Lung (tissue), 12 donors: ENCODE measurements around the gene ST3GAL5. TPM values are rescaled to one million over a fixed set of nuclear protein-coding genes. Genes with fewer than 3 reads are reported as not detected.

Source experiments
- ATAC-seq: fragments of 200-7000 bp; cut with Tn5 transposase; one replicate; pipeline ENCODE4 v1.9.1; 2020; ENCODE audit warnings: moderate number of reproducible peaks; ENCODE audit not compliant: insufficient read depth, low FRiP score
- DNase-seq, 3 donors: peaks; one replicate each; pipeline ENCODE4 v3.0.0-alpha.2; 2013 to 2017
- H3K27ac ChIP-seq, 2 donors: one replicate each; pipeline ENCODE4 v1.5.1; 2013; ENCODE audit warnings: mild to moderate bottlenecking in 2 of 2, moderate library complexity in 2 of 2, control low read depth in 1 of 2, inconsistent platforms in 1 of 2, low read depth in 1 of 2, low read length in 1 of 2
- H3K27me3 ChIP-seq, 3 donors: one replicate each; pipeline ENCODE4 v1.5.1; 2013; ENCODE audit warnings: low read length in 2 of 3; ENCODE audit not compliant: control insufficient read depth in 3 of 3, insufficient read depth in 3 of 3
- H3K36me3 ChIP-seq, 4 donors: one replicate each; pipeline ENCODE4 v1.5.1; 2013; ENCODE audit warnings: low read length in 4 of 4, mild to moderate bottlenecking in 1 of 4, moderate library complexity in 1 of 4; ENCODE audit not compliant: control insufficient read depth in 4 of 4, insufficient read depth in 4 of 4
- H3K4me1 ChIP-seq, 5 donors: one replicate each; pipeline ENCODE4 v1.5.1; 2013; ENCODE audit warnings: low read length in 5 of 5, mild to moderate bottlenecking in 2 of 5, moderate library complexity in 1 of 5; ENCODE audit not compliant: control insufficient read depth in 5 of 5, insufficient read depth in 5 of 5
- H3K4me3 ChIP-seq: one replicate; pipeline ENCODE4 v1.5.1; 2013; ENCODE audit warnings: mild to moderate bottlenecking, control low read depth, moderate library complexity
- H3K9ac ChIP-seq, 2 donors: one replicate each; pipeline ENCODE4 v1.5.1; 2013; ENCODE audit warnings: low read length in 2 of 2, control low read depth in 1 of 2; ENCODE audit not compliant: insufficient read depth in 1 of 2
- H3K9me3 ChIP-seq, 4 donors: one replicate each; pipeline ENCODE4 v1.5.1; 2013; ENCODE audit warnings: low read length in 3 of 4, mild to moderate bottlenecking in 1 of 4, moderate library complexity in 1 of 4; ENCODE audit not compliant: control insufficient read depth in 4 of 4, insufficient read depth in 3 of 4
- CTCF ChIP-seq: IDR thresholded peaks from 2 replicates; pipeline ENCODE4 v1.5.1; 2012; ENCODE audit warnings: mild to moderate bottlenecking; ENCODE audit errors: control extremely low read depth, extremely low read depth
- WGBS, 2 donors: extraction: QIAGEN DNeasy Blood & Tissue Kit; methylation state at CpG; one replicate each; pipeline ENCODE4 v1.1.7; 2013; 5-methylcytosine and 5-hydroxymethylcytosine counted together
- polyA plus RNA-seq, 2 donors: library from polyadenylated mRNA; stranded (reverse); fragments of 200-250 nt; gene quantifications; one replicate each; pipeline ENCODE4 v1.2.1, GENCODE V29; 2013
- total RNA-seq, 2 donors: library from RNA; depleted of rRNA in 1 of 2; stranded (reverse); fragments of >200 nt in 1 of 2; gene quantifications; one replicate each; pipeline ENCODE4 v1.2.1, GENCODE V29; 2014 to 2021
- donor health status: control.
- donor health status: control.
- donor health status: Bipolar disorder and iron deficiency.
- donor health status: healthy.
- donor health status: DM: yes; HTN: yes; CAD: no.

The ST3GAL5 gene
- total and polyA plus RNA-seq, 4 donors = 31.1 to 149 (median 64.4) TPM

- H3K27ac ChIP-seq = no peak overlapping the region
- H3K27me3 ChIP-seq = no peaks in the 10 kb centered on the region
- no peaks in the 10 kb centered on the region for H3K36me3 ChIP-seq
- WGBS, 2 donors = 32 to 38% methylated on average over 13 of the region's 13 CpGs
- H3K4me1 ChIP-seq = peaks cover 0 to 30% (median 4%) of the 10 kb centered on the region in 5 donors
- no peak overlapping the region for H3K4me3 ChIP-seq
- no peaks in the 10 kb centered on the region for H3K9me3 ChIP-seq
- ATAC-seq = peak; percentile 88
- peak; percentile 99 for TF ChIP-seq CTCF
- DNase-seq = peak; percentile 86 to 91 (median 91)
- H3K9ac ChIP-seq = no peak overlapping the region
Observed at GRCh38 chr2:85813982-85814801, 74.6 kb downstream of the ST3GAL5 start.

GRCh38 chr2:85813211-85813981 is 75.4 kb downstream of the ST3GAL5 start:
- no peaks in the 10 kb centered on the region for H3K36me3 ChIP-seq
- H3K9me3 ChIP-seq = no peaks in the 10 kb centered on the region
- no peak for DNase-seq
- no peak for ATAC-seq
- H3K27me3 ChIP-seq = no peaks in the 10 kb centered on the region
- no peak for TF ChIP-seq CTCF
- H3K9ac ChIP-seq = no peak overlapping the region
- H3K4me1 ChIP-seq = peaks cover 0 to 30% (median 4%) of the 10 kb centered on the region in 5 donors
- H3K4me3 ChIP-seq = no peak overlapping the region
- H3K27ac ChIP-seq = no peak overlapping the region
- 89 to 92% methylated on average over 7 of the region's 7 CpGs for WGBS, 2 donors

GRCh38 chr2:85812094-85812735 is 76.6 kb downstream of the ST3GAL5 start:
- H3K36me3 ChIP-seq = no peaks in the 10 kb centered on the region
- no peaks in the 10 kb centered on the region for H3K27me3 ChIP-seq
- peaks cover 0 to 30% (median 4%) of the 10 kb centered on the region in 5 donors for H3K4me1 ChIP-seq
- H3K9ac ChIP-seq = no peak overlapping the region
- TF ChIP-seq CTCF = no peak
- WGBS, 2 donors = 76 to 78% methylated on average over 10 of the region's 10 CpGs
- ATAC-seq (no peak), DNase-seq (peak; percentile 26 to 44 (median 39))
- no peaks in the 10 kb centered on the region for H3K9me3 ChIP-seq
- no peak overlapping the region for H3K27ac ChIP-seq
- no peak overlapping the region for H3K4me3 ChIP-seq
